Skeletal muscle tissue (tissue), 4 donors: Measurements from ENCODE around the gene RIPK3. TPM values are rescaled to one million over a fixed set of nuclear protein-coding genes. Genes with fewer than 3 reads are reported as not detected.

Experiments used
- H3K27ac ChIP-seq: one replicate; pipeline ENCODE4 v1.7.0; 2013; ENCODE audit warnings: mild to moderate bottlenecking, low read depth, low read length, inconsistent platforms
- H3K27me3 ChIP-seq, 3 donors: one replicate each; pipeline ENCODE4 v1.7.0; 2013; ENCODE audit warnings: low read length in 3 of 3; ENCODE audit not compliant: control insufficient read depth in 3 of 3, insufficient read depth in 3 of 3
- H3K36me3 ChIP-seq, 3 donors: one replicate each; pipeline ENCODE4 v1.7.0; 2013; ENCODE audit warnings: low read length in 3 of 3; ENCODE audit not compliant: control insufficient read depth in 3 of 3, insufficient read depth in 3 of 3
- H3K4me1 ChIP-seq, 3 donors: one replicate each; pipeline ENCODE4 v1.7.0; 2013; ENCODE audit warnings: low read length in 3 of 3, mild to moderate bottlenecking in 3 of 3; ENCODE audit not compliant: control insufficient read depth in 3 of 3, insufficient read depth in 3 of 3
- H3K4me3 ChIP-seq, 3 donors: one replicate each; pipeline ENCODE4 v1.7.0; 2013; ENCODE audit warnings: low read length in 3 of 3
- H3K9ac ChIP-seq, 3 donors: one replicate each; pipeline ENCODE4 v1.7.0; 2013; ENCODE audit warnings: low read length in 3 of 3, mild to moderate bottlenecking in 3 of 3, moderate library complexity in 2 of 3, low read depth in 1 of 3
- H3K9me3 ChIP-seq, 3 donors: one replicate each; pipeline ENCODE4 v1.7.0; 2013; ENCODE audit warnings: low read length in 3 of 3; ENCODE audit not compliant: control insufficient read depth in 3 of 3
- total RNA-seq: library from RNA; depleted of rRNA; stranded (reverse); fragments of >200 nt; gene quantifications from one replicate; pipeline ENCODE4 v1.2.3, GENCODE V29; 2014
- donor health status: Osteomylitis.

The RIPK3 gene
- total RNA-seq, 1 donor from 2014 or later: 1.6 TPM

DNA sequence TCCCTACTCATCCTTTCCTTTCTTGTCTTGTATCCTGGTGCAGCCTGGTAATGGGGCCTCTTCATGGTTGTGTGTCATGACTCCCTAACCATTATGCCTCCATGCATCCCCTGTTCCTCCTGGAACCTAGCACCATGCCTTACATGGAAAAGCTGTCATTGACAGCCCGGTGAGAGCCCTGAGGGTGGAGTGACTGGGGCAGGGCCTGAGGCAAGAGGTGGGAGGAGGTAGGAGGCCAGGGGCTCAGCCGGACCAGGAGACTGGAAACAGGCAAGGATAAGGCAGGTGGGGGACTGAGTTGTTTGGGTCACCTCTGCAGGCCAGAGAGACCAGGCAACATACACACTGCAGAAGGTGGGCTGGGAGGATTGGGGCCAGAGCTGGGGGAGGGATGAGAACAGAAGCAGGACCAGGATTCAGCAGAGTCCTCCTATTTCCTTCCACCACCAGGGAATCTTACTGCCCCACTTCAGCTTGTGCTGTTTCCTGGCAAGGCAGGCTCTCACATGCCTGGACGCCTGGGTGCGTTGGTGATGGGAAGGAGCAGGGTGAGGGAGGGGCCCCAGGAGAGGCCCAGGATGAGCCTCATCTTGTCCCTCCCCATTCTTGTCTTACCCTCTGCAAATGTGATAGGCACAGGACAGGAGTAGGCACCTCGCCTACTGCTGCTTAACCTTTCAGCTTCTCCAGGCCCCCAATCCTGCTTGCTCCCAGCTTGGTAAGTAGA is 30.1 kb downstream of the RIPK3 start, which contains the start of gene LTB4R2:
LTB4R2 (plus strand) TSS at position 603 of the 727 bp plus-strand sequence. CDS start 525 bp downstream, outside the sequence.
- Histone ChIP-seq H3K27ac (peak within 1 kb of the TSS; percentile 69), H3K9me3 (no peaks in the 10 kb centered on the region), H3K4me3 (peak within 1 kb of the TSS; percentile 71 to 77 (median 73)), H3K9ac (peak within 1 kb of the TSS; percentile 59 to 80 (median 68)), H3K36me3 (peaks cover 24 to 30% (median 28%) of the 10 kb centered on the region in 3 donors), H3K4me1 (peaks cover 28 to 59% (median 40%) of the 10 kb centered on the region in 3 donors), H3K27me3 (peaks cover 0 to 8% (median 3%) of the 10 kb centered on the region in 3 donors)

DNA sequence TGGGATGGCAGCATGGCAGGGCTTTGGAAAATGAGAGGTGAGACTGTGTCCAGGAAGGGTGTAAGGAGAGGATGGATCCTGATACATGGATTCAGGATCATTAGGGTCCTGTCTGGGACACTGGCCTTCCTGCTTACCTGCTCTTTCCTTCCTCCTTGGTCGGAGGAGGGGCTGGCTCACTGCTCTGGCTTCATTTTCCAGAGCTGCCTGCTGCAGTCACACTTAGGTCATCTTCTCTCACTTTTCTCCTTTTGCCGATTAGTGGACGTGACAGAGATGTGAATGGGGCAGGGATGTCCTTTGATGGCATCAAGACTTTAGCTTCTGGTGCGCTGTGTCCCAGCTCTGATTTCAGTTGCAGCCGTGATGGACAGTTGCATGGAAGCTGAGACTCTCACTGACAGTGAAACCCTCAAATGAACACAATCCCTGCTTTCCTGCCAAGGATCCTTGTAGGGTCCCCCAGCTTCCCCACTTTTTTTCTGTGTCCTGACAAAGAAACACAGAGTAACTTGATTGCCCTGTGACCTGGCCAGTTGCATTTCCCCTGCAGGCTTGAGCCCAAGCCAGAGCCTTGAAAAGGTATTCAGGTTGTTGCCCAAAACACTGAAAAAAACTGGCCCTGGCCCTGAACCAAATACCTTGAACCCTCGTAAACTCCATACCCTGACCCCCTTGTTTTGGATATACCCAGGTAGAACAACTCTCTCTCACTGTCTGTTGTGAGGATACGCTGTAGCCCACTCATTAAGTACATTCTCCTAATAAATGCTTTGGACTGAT is 31.3 kb downstream of the RIPK3 start:
- Histone ChIP-seq H3K4me1 (peaks cover 25 to 48% (median 30%) of the 10 kb centered on the region in 3 donors), H3K36me3 (peaks cover 36 to 42% (median 40%) of the 10 kb centered on the region in 3 donors), H3K27ac (no peak overlapping the region), H3K27me3 (no peaks in the 10 kb centered on the region), H3K9me3 (no peaks in the 10 kb centered on the region), H3K4me3 (no peak overlapping the region), H3K9ac (no peak overlapping the region)

DNA sequence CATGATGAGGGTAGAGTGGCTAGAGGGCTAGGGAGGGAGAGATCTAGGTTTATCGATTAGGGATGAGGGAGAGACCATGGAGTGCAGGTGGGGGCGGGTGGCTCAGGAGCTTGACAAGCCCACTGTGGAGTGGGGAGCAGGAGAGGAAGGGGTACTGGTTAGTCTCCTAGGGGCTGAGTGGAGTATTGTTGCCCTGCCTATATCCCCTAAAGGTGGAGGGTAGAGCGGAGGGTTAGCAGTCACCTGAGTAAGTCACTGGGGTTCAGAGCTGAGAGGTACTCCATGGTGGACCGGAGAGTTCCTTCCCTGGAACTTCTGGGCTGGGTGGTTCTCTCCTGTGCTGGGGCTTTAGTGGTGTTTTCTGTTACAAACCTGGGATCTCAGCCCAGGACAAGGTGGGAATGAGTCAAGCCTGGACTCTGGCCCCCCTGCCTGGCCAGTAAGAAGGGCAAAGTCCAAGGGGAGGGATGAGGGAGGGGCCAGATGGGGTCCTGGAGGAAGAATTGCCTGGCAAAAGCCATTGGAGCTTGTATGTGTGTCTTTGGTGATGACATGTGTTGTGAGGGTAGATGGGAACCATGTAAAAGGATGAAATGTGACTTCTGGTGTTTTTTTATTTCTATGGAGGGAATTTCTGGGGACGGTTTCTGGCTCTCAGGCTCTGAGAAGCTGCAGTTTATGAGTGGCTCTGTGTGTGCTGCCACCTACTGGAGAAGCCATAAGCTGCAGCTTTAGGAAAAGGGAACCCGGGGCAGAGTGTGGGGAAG is 32.0 kb downstream of the RIPK3 start, which contains the start of gene CIDEB:
CIDEB (minus strand) TSS at position 403 of the 767 bp plus-strand sequence; CDS start at position 284, 119 bp downstream.
- H3K9me3 ChIP-seq: no peaks in the 10 kb centered on the region
- no peak within 1 kb of the TSS for H3K4me3 ChIP-seq
- peak within 1 kb of the TSS in 1 of 3 donors; percentile 40 for H3K9ac ChIP-seq
- no peaks in the 10 kb centered on the region for H3K27me3 ChIP-seq
- H3K4me1 ChIP-seq: peaks cover 24 to 41% (median 27%) of the 10 kb centered on the region in 3 donors
- H3K36me3 ChIP-seq: peaks cover 44 to 48% (median 46%) of the 10 kb centered on the region in 3 donors
- no peak within 1 kb of the TSS for H3K27ac ChIP-seq

DNA sequence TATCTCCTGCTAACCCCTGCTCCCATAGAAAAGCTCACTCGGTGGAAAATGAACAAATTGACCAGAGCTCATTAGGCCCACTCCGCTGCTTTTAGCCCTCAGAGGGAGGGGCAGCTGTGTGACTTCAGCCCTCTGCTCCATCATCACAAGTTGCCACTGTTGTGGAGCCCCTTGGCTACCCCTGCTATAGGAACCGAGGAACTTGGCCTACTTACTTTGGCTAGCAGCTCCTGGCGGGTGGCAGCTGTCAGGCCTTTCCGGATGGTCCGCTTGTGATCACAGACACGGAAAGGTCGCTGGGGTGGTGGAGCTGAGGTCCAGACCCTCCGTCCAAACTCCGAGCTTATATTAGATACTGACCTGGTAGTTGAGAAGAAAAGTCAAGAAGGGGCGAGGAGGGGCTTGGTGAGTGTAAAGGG is 32.6 kb downstream of the RIPK3 start:
- H3K9me3 ChIP-seq: no peaks in the 10 kb centered on the region
- H3K27ac ChIP-seq: no peak overlapping the region
- peaks cover 19 to 35% (median 27%) of the 10 kb centered on the region in 3 donors for H3K4me1 ChIP-seq
- no peaks in the 10 kb centered on the region for H3K27me3 ChIP-seq
- H3K4me3 ChIP-seq: no peak overlapping the region
- no peak overlapping the region for H3K9ac ChIP-seq
- H3K36me3 ChIP-seq: peaks cover 50 to 54% (median 52%) of the 10 kb centered on the region in 3 donors

DNA sequence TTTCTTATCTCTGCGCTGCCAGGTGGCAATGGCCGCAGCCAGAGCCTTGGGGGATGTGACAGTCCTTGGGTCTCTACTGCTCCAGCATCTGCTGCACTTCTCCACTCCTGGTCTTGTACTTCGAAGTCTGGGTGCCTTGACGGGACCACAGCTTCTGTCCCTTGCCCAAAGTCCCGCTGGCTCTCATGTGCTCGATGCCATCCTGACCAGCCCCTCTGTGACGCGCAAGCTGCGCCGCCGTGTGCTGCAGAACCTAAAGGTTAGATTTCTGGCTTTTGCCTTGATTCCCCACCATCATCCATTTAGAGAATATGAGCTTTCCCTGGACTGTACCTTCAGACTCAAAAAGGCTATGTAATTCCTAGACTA is 35.8 kb downstream of the RIPK3 start:
- H3K4me1 ChIP-seq: peaks cover 16 to 22% (median 21%) of the 10 kb centered on the region in 3 donors
- no peak overlapping the region for H3K4me3 ChIP-seq
- no peak overlapping the region for H3K9ac ChIP-seq
- H3K27me3 ChIP-seq: no peaks in the 10 kb centered on the region
- no peak overlapping the region for H3K27ac ChIP-seq
- H3K9me3 ChIP-seq: no peaks in the 10 kb centered on the region
- H3K36me3 ChIP-seq: peaks cover 54 to 64% (median 62%) of the 10 kb centered on the region in 3 donors

DNA sequence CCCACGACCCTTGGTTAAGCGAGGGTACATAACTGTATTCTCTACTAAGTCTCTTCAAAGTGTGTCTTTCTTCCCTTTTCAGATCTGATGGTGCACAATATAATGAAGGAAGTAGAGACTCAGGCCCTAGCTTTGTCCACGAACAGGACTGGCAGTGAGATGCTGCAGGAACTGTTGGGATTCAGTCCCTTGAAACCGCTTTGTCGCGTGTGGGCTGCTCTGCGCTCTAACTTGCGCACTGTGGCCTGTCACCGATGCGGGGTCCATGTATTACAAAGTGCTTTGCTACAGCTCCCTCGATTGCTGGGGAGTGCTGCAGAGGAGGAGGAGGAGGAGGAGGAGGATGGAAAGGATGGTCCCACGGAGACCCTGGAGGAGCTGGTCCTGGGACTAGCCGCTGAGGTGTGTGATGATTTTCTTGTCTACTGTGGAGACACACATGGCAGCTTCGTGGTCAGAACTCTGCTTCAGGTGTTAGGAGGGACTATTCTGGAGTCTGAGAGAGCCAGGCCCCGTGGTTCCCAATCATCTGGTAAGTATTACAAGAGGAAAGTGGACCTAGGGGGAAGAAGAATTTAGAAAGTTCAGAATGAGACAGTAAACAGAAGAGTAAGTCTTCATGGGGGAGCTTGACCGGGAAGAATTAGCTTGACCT is 39.3 kb downstream of the RIPK3 start:
- H3K9ac ChIP-seq: peak overlapping the region; percentile 93 to 97 (median 95)
- H3K27me3 ChIP-seq: no peaks in the 10 kb centered on the region
- peaks cover 36 to 56% (median 51%) of the 10 kb centered on the region in 3 donors for H3K36me3 ChIP-seq
- H3K4me3 ChIP-seq: peak overlapping the region; percentile 91 to 99 (median 97)
- no peaks in the 10 kb centered on the region for H3K9me3 ChIP-seq
- peak overlapping the region; percentile 82 for H3K27ac ChIP-seq
- H3K4me1 ChIP-seq: peaks cover 19 to 32% (median 26%) of the 10 kb centered on the region in 3 donors

DNA sequence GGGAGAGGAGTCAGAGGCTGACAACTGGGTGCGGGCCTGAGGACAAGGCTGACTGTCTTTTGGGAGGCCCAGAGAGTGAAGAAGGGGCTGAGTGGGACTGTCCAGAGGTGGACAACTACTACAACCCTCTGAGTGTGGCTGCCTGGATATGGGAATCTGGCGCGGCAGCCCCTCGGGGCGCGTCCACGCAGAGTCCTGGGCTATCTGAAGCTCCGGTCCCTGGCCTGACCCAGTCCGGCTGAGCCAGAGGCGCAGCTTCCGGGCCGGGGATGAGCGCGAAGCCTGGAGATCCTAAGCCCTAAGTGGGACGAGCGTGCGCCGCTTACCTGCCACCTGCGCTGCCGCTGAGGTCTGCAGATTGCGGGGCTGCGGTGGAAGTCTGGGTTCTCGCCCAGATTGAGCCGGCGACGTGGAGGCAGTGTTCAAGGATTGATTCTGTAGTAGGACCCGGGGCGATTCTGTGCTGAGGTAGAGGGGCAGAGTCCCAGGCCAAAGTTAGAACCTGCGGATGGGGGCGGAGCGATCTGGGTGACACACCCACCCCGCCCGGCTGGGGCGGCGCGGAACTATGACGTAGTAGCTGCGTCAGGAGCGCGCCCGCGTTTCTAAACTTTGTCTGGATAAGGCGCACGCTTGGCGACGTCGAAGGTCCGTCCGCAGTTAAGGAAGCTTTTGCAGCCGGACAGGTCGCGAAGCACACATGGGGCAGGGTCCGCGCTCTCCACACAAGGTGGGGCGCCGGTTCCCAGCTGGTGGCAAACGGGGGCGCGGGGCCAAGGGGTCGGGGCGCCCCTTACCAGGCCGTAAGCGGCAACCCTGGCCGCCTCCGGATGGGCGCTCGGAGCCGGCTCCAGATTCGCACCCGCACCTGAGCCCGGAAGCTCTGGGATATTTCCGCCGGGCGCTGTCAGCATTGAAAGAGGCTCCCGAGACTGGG is 40.3 kb downstream of the RIPK3 start, which contains the start of the genes DHRS1 and NOP9:
DHRS1 (minus strand) TSS at position 526 of the 937 bp plus-strand sequence. CDS start 674 bp downstream, outside the sequence.
NOP9 (plus strand) TSS at position 596 of the 937 bp plus-strand sequence; CDS start at position 701, 105 bp downstream.
- H3K27ac ChIP-seq: peak within 1 kb of the TSS; percentile 82
- peaks cover 19 to 32% (median 26%) of the 10 kb centered on the region in 3 donors for H3K4me1 ChIP-seq
- H3K4me3 ChIP-seq: peak within 1 kb of the TSS; percentile 91 to 99 (median 97)
- peak within 1 kb of the TSS; percentile 93 to 97 (median 95) for H3K9ac ChIP-seq
- peaks cover 26 to 50% (median 43%) of the 10 kb centered on the region in 3 donors for H3K36me3 ChIP-seq
- H3K27me3 ChIP-seq: no peaks in the 10 kb centered on the region
- H3K9me3 ChIP-seq: no peaks in the 10 kb centered on the region

DNA sequence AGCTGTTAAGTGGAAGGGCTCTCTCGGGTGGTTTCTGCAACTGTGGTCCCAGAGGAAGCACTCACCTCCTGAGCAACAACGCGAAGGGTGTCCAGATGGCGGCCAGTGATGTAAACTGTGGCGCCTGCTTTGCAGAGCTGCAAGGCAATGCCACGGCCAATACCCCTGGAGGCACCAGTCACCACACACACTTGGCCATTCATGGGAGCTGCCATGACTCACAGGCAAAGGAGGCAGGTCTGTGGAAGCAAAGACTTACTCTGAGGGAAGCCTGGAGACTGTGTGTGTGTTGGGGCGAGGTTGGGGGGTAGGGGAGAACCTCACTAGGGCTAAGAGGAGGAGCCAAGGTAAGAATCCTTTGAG is 40.9 kb downstream of the RIPK3 start:
- H3K4me1 ChIP-seq: peaks cover 19 to 32% (median 26%) of the 10 kb centered on the region in 3 donors
- H3K9ac ChIP-seq: peak overlapping the region; percentile 93 to 97 (median 95)
- peaks cover 20 to 43% (median 37%) of the 10 kb centered on the region in 3 donors for H3K36me3 ChIP-seq
- H3K4me3 ChIP-seq: peak overlapping the region; percentile 91 to 99 (median 97)
- H3K27me3 ChIP-seq: no peaks in the 10 kb centered on the region
- no peaks in the 10 kb centered on the region for H3K9me3 ChIP-seq
- H3K27ac ChIP-seq: peak overlapping the region; percentile 82
